ENCODE results near the gene SLC2A11. TPM values are rescaled to one million over a fixed set of nuclear protein-coding genes. Genes with fewer than 3 reads are reported as not detected.

Gene SLC2A11
- total and polyA plus RNA-seq, 10 of the 15 experiments (the other 5 are each of a cell fraction or from before 2014, with no cell fraction given), result 0.98 to 18.3 (median 8.6) TPM

GRCh38 chr22:23817146-23817545 is 40.5 kb upstream of the SLC2A11 start:
- no peaks in the 10 kb centered on the region for H3K9me3 ChIP-seq (replicated peaks; ENCODE audit: control insufficient read depth, insufficient read depth, low read length)
- H3K27ac ChIP-seq (ENCODE audit: control insufficient read depth, insufficient read depth), result no peak overlapping the region
- 98% methylated on average over 6 of the region's 6 CpGs for WGBS (ENCODE audit: insufficient coverage, insufficient replicate concordance, low lambda C conversion rate, missing lambda C conversion rate)
- no peak overlapping the region for H3K9ac ChIP-seq (ENCODE audit: control insufficient read depth, insufficient read depth, low read length)
- H3K36me3 ChIP-seq (ENCODE audit: control insufficient read depth in 2 of 2, insufficient read depth in 2 of 2, low read length in 1 of 2), result peaks cover 11 to 34% of the 10 kb centered on the region in 2 experiments
- no peaks in the 10 kb centered on the region for H3K4me1 ChIP-seq (ENCODE audit: control insufficient read depth, insufficient read depth, low read length)
- no peak for ATAC-seq
- FAIRE-seq, result no peak
- POLR2A ChIA-PET, result no interaction called here
- SMC1A ChIA-PET (ENCODE audit: uncharacterized antibody, unreplicated experiment), result interaction anchor here (1.1 kb wide), 1 partner anchor 11 kb away, joined by 3 read pairs; no protein-coding TSS in a partner anchor
- H3K79me2 ChIP-seq (ENCODE audit: control insufficient read depth, insufficient read depth, low read length), result no peaks in the 10 kb centered on the region
- RAD21 ChIA-PET (ENCODE audit: unreplicated experiment), result no interaction called here
- H3K4me2 ChIP-seq (ENCODE audit: control insufficient read depth, insufficient read depth), result no peak overlapping the region
- in situ Hi-C loops (cut with MboI), result no loop called here
- H3K27me3 ChIP-seq (replicated peaks in 1 of 2; ENCODE audit: control insufficient read depth in 2 of 2, insufficient read depth in 2 of 2, low read length in 1 of 2), result no peaks in the 10 kb centered on the region
- CTCF ChIA-PET, result no interaction called here
- DNase-seq (ENCODE audit: low read depth, low spot score), result no peak
- no peak overlapping the region for H2AFZ ChIP-seq (ENCODE audit: control insufficient read depth, low read depth, low read length)
- intact Hi-C loops (cut with micrococcal nuclease; ENCODE audit: unreplicated experiment), result no loop called here
- no peaks in the 10 kb centered on the region; the same call in 1 of the 2 replicates for H4K20me1 ChIP-seq (ENCODE audit: control insufficient read depth, insufficient read depth)
- no peak overlapping the region for H3K4me3 ChIP-seq
- BruUV-seq (replicated peaks), result TSS peak; percentile 35
- TF ChIP-seq MEF2A (IDR thresholded peaks at IDR 0.05; ENCODE audit: insufficient read depth, low read depth, low read length) (no peak), PBX3 (IDR thresholded peaks at IDR 0.05; ENCODE audit: insufficient replicate concordance, low read depth, low read length) (no peak), ETV6 (conservative IDR thresholded peaks at IDR 0.05 in 1 of 2, IDR thresholded peaks at IDR 0.05 in 1 of 2; ENCODE audit: borderline replicate concordance in 1 of 2, low read depth in 1 of 2) (no peak), KDM1A (IDR thresholded peaks at IDR 0.05; ENCODE audit: borderline replicate concordance) (no peak), CREM (IDR thresholded peaks at IDR 0.05; ENCODE audit: low read depth) (no peak), ZBTB11 (CRISPR knock-in tag; IDR thresholded peaks at IDR 0.05) (no peak), NFYB (IDR thresholded peaks at IDR 0.05; ENCODE audit: insufficient read depth, low read depth, low read length) (no peak), CBX3 (IDR thresholded peaks at IDR 0.05; ENCODE audit: borderline replicate concordance, low read depth) (no peak), FOS (IDR thresholded peaks at IDR 0.05; ENCODE audit: borderline replicate concordance, extremely low read depth, insufficient read length) (no peak), E4F1 (IDR thresholded peaks at IDR 0.05; ENCODE audit: borderline replicate concordance, partially characterized antibody) (no peak), HSF1 (IDR thresholded peaks at IDR 0.05; ENCODE audit: low read depth, low read length) (no peak), POLR2AphosphoS2 (IDR thresholded peaks at IDR 0.05; ENCODE audit: low read depth, low read length) (no peak)

Data from GM12878 (cell line).